IMR-90 (cell line): ENCODE results near the gene ALK. TPM values are rescaled to one million over a fixed set of nuclear protein-coding genes. Genes with fewer than 3 reads are reported as not detected.

Experiments
- ATAC-seq: fragments of 200-7000 bp; cut with Tn5 transposase; 2 replicates; pipeline ENCODE4 v1.9.1; 2020; ENCODE audit warnings: low read depth, mild to moderate bottlenecking, moderate library complexity
- BruUV-seq: library from RNA; stranded (reverse); fragments of 400-500 nt; replicated peaks from 2 replicates; lab custom pipeline; 2021; lab: Mats Ljungman, UMichigan
- CTCF ChIA-PET: fragments of 300-600 bp; formaldehyde crosslinking; extraction: SDS; loops from one replicate; lab custom pipeline; 2021; ENCODE audit warnings: antibody characterized with exemption; lab: Yijun Ruan, JAX
- POLR2A ChIA-PET: fragments of 300-600 bp; sonication (Branson Sonifier 250); formaldehyde crosslinking; loops from one replicate; lab custom pipeline; 2022; ENCODE audit warnings: antibody characterized with exemption; ENCODE audit not compliant: unreplicated experiment; lab: Charles Lee
- DNase-seq: peaks from one replicate; pipeline ENCODE4 v3.0.0; 2013
- H2AFZ ChIP-seq: replicated peaks from 2 replicates; pipeline ENCODE3; 2013; ENCODE audit warnings: low read length, mild to moderate bottlenecking; ENCODE audit not compliant: poor library complexity
- H2AK5ac ChIP-seq: 2 replicates; pipeline ENCODE4 v1.6.1; 2013; ENCODE audit warnings: low read depth, low read length, inconsistent platforms
- H2AK9ac ChIP-seq: replicated peaks from 2 replicates; pipeline ENCODE3; 2013; ENCODE audit warnings: mild to moderate bottlenecking, low read depth, low read length, moderate library complexity; ENCODE audit not compliant: poor library complexity
- H2BK120ac ChIP-seq: 2 replicates; pipeline ENCODE4 v1.6.1; 2013; ENCODE audit warnings: low read depth, low read length, inconsistent platforms
- H2BK15ac ChIP-seq: 3 replicates; pipeline ENCODE4 v1.6.1; 2013; ENCODE audit warnings: low read depth, low read length, inconsistent platforms
- H2BK20ac ChIP-seq: 2 replicates; pipeline ENCODE4 v1.6.1; 2013; ENCODE audit warnings: low read depth, mild to moderate bottlenecking, inconsistent platforms, low read length, moderate library complexity
- H2BK5ac ChIP-seq: 2 replicates; pipeline ENCODE4 v1.6.1; 2013; ENCODE audit warnings: mild to moderate bottlenecking, low read depth, low read length, inconsistent platforms; ENCODE audit not compliant: poor library complexity, severe bottlenecking
- H3K14ac ChIP-seq: replicated peaks from 2 replicates; pipeline ENCODE4 v1.6.1; 2013; ENCODE audit warnings: low read depth, low read length, inconsistent platforms
- H3K18ac ChIP-seq: 2 replicates; pipeline ENCODE4 v1.6.1; 2013; ENCODE audit warnings: low read depth, low read length, control low read depth
- H3K23ac ChIP-seq: 2 replicates; pipeline ENCODE4 v1.6.1; 2013; ENCODE audit warnings: low read depth, low read length, inconsistent platforms
- H3K27ac ChIP-seq: 2 replicates; pipeline ENCODE4 v1.5.1; 2013; ENCODE audit warnings: mild to moderate bottlenecking, control low read depth, low read length; ENCODE audit not compliant: insufficient read depth
- H3K27me3 ChIP-seq: 2 replicates; pipeline ENCODE4 v1.6.1; 2013; ENCODE audit warnings: low read length; ENCODE audit not compliant: control insufficient read depth, insufficient read depth
- H3K36me3 ChIP-seq: 2 replicates; pipeline ENCODE4 v1.6.1; 2013; ENCODE audit warnings: low read length, mixed read lengths; ENCODE audit not compliant: control insufficient read depth, insufficient read depth
- H3K4ac ChIP-seq: 2 replicates; pipeline ENCODE4 v1.6.1; 2013; ENCODE audit warnings: low read depth, low read length, inconsistent platforms
- H3K4me1 ChIP-seq: 2 replicates; pipeline ENCODE4 v1.6.1; 2013; ENCODE audit warnings: low read length, mixed read lengths; ENCODE audit not compliant: control insufficient read depth, insufficient read depth
- H3K4me2 ChIP-seq: 2 replicates; pipeline ENCODE4 v1.6.1; 2013; ENCODE audit warnings: low read depth, mild to moderate bottlenecking, control low read depth, low read length, moderate library complexity
- H3K4me3 ChIP-seq: 2 replicates; pipeline ENCODE4 v1.5.1; 2013; ENCODE audit warnings: low read depth, mild to moderate bottlenecking, control low read depth, low read length, moderate library complexity; ENCODE audit not compliant: insufficient read depth
- H3K56ac ChIP-seq: 2 replicates; pipeline ENCODE4 v1.6.1; 2013; ENCODE audit warnings: low read length, inconsistent platforms; ENCODE audit not compliant: insufficient read depth; ENCODE audit errors: extremely low read depth
- H3K79me1 ChIP-seq, 2 experiments: 2 replicates each; pipeline ENCODE4 v1.6.1; 2013; ENCODE audit warnings: low read length in 2 of 2, inconsistent platforms in 1 of 2, low read depth in 1 of 2
- H3K9ac ChIP-seq: 2 replicates; pipeline ENCODE4 v1.6.1; 2013; ENCODE audit warnings: low read depth, low read length, control low read depth
- H3K9me1 ChIP-seq: 2 replicates; pipeline ENCODE4 v1.6.1; 2013; ENCODE audit warnings: low read length, inconsistent platforms; ENCODE audit not compliant: insufficient read depth
- H3K9me3 ChIP-seq: 2 replicates; pipeline ENCODE4 v1.6.1; 2013; ENCODE audit warnings: low read length; ENCODE audit not compliant: control insufficient read depth, insufficient read depth
- H4K20me1 ChIP-seq: 2 replicates; pipeline ENCODE4 v1.6.1; 2013; ENCODE audit warnings: low read length, inconsistent platforms; ENCODE audit not compliant: insufficient read depth
- H4K5ac ChIP-seq: 2 replicates; pipeline ENCODE4 v1.6.1; 2013; ENCODE audit warnings: mild to moderate bottlenecking, low read depth, low read length, control low read depth
- H4K8ac ChIP-seq, 2 experiments: 2 replicates each; pipeline ENCODE4 v1.6.1; 2013; ENCODE audit warnings: low read depth in 2 of 2, low read length in 2 of 2, control low read depth in 1 of 2, inconsistent platforms in 1 of 2
- H4K91ac ChIP-seq: 2 replicates; pipeline ENCODE4 v1.6.1; 2013; ENCODE audit warnings: low read depth, low read length, inconsistent platforms; ENCODE audit not compliant: insufficient read depth
- CHD1 ChIP-seq: IDR thresholded peaks from 2 replicates; pipeline ENCODE4 v1.6.1; 2012; ENCODE audit warnings: low read depth, low read length, improper control_type of control experiment
- NFE2L2 ChIP-seq: fragments of 150-350 bp; IDR thresholded peaks from 2 replicates; pipeline ENCODE4 v1.6.1; 2016; ENCODE audit warnings: low read depth, mild to moderate bottlenecking, low read length
- POLR2A ChIP-seq: IDR thresholded peaks from 2 replicates; pipeline ENCODE4 v1.6.1; 2012; ENCODE audit warnings: mild to moderate bottlenecking, low read depth, low read length
- RFX5 ChIP-seq: IDR thresholded peaks from 2 replicates; pipeline ENCODE4 v1.8.0; 2012; ENCODE audit warnings: low read depth, mild to moderate bottlenecking, low read length, moderate library complexity
- WGBS, 2 experiments: methylation state at CpG; one replicate each; pipeline versions ENCODE4 v1.1.5 to v1.1.7; 2013; ENCODE audit warnings: missing lambda C conversion rate in 2 of 2; ENCODE audit not compliant: insufficient read length in 1 of 2; ENCODE audit errors: extremely low coverage in 2 of 2; 5-methylcytosine and 5-hydroxymethylcytosine counted together
- dilution Hi-C: fragments of 300-500 bp; cut with HindIII; formaldehyde crosslinking; loops from one replicate; pipeline ENCODE4 v1.14.3; 2018; ENCODE audit warnings: low sequenced_read_pairs; ENCODE audit not compliant: unreplicated experiment
- in situ Hi-C: fragments of 300-500 bp; cut with MboI; formaldehyde crosslinking; loops from 3 replicates; pipeline ENCODE4 v1.14.3; 2019; ENCODE audit warnings: low sequenced_read_pairs, inconsistent platforms, mixed read lengths
- intact Hi-C: fragments of 100-400 bp; cut with micrococcal nuclease; formaldehyde crosslinking; loops from 2 replicates; pipeline ENCODE4 v1.10.0; 2022
- polyA plus RNA-seq, 3 experiments: library from polyadenylated mRNA; depleted of rRNA; stranded (reverse); fragments of >200 nt; gene quantifications; 2 replicates each; pipeline ENCODE4 v1.2.3, GENCODE V29; 2012; ENCODE audit warnings: low replicate concordance in 1 of 3
- total RNA-seq: library from RNA; depleted of rRNA; stranded (reverse); fragments of >200 nt; gene quantifications from 2 replicates; pipeline ENCODE4 v1.2.3, GENCODE V29; 2012

ALK gene
- total and polyA plus RNA-seq, 2 of the 4 experiments (the other 2 are of a cell fraction), result not detected

GRCh38 chr2:29450596-29451222 lies 470.7 kb downstream of the ALK start:
- no peak for DNase-seq
- no peaks in the 10 kb centered on the region for H3K9me1 ChIP-seq
- no peaks in the 10 kb centered on the region for H3K4me1 ChIP-seq
- H2AK9ac ChIP-seq, result no peak overlapping the region
- no peaks in the 10 kb centered on the region for H3K36me3 ChIP-seq
- no peaks in the 10 kb centered on the region for H3K79me1 ChIP-seq
- BruUV-seq, result no TSS peak
- no peak for ATAC-seq
- no peak overlapping the region for H3K14ac ChIP-seq
- no peak overlapping the region for H3K18ac ChIP-seq
- dilution Hi-C loops (no loop called here), intact Hi-C loops (no loop called here), in situ Hi-C loops (no loop called here)
- TF ChIP-seq CHD1, result no peak
- TF ChIP-seq POLR2A, result no peak
- TF ChIP-seq NFE2L2, result no peak
- no peak for TF ChIP-seq RFX5
- no peaks in the 10 kb centered on the region for H3K27me3 ChIP-seq
- no peak overlapping the region for H3K4me3 ChIP-seq
- no peak overlapping the region for H4K8ac ChIP-seq
- no peak overlapping the region for H3K4me2 ChIP-seq
- H2BK15ac ChIP-seq, result no peak overlapping the region
- no peak overlapping the region for H3K23ac ChIP-seq
- no peaks in the 10 kb centered on the region for H4K20me1 ChIP-seq
- H3K56ac ChIP-seq, result no peak overlapping the region
- H3K27ac ChIP-seq, result no peak overlapping the region
- no peaks in the 10 kb centered on the region for H3K9me3 ChIP-seq
- no peak overlapping the region for H4K5ac ChIP-seq
- POLR2A ChIA-PET, result no interaction called here
- no peak overlapping the region for H2AK5ac ChIP-seq
- no peak overlapping the region for H4K91ac ChIP-seq
- CTCF ChIA-PET, result interaction anchor here (1.1 kb wide), 1 partner anchor 15 kb away, joined by 3 read pairs; no protein-coding TSS in a partner anchor
- no peak overlapping the region for H2BK5ac ChIP-seq
- H2AFZ ChIP-seq, result no peak overlapping the region
- H2BK120ac ChIP-seq, result no peak overlapping the region
- no peak overlapping the region for H3K4ac ChIP-seq
- no peak overlapping the region for H3K9ac ChIP-seq
- WGBS, 2 experiments, result no CpG with 5 or more reads among the region's 5 CpGs
- no peak overlapping the region for H2BK20ac ChIP-seq
